Panc1 (cell line): Measurements from ENCODE around the gene NEURL1B. TPM values are rescaled to one million over a fixed set of nuclear protein-coding genes. Genes with fewer than 3 reads are reported as not detected.

ENCODE experiments used
- ATAC-seq: fragments of 200-7000 bp; cut with Tn5 transposase; 2 replicates; pipeline ENCODE4 v1.9.1; 2020; ENCODE audit warnings: mild to moderate bottlenecking, moderate library complexity
- BruUV-seq: library from RNA; stranded (reverse); fragments of 400-500 nt; replicated peaks from 2 replicates; lab custom pipeline; 2021; lab: Mats Ljungman, UMichigan
- CTCF ChIA-PET: fragments of 300-600 bp; sonication (Branson Sonifier 250); formaldehyde crosslinking; loops from one replicate; lab custom pipeline; 2022; ENCODE audit warnings: antibody characterized with exemption; lab: Charles Lee
- POLR2A ChIA-PET: fragments of 300-600 bp; sonication (Branson Sonifier 250); formaldehyde crosslinking; loops from one replicate; lab custom pipeline; 2022; ENCODE audit warnings: antibody characterized with exemption; lab: Charles Lee
- DNase-seq: peaks from one replicate; pipeline ENCODE4 v3.0.0-alpha.2; 2010; ENCODE audit warnings: low read depth, low spot score
- H3K27ac ChIP-seq: 2 replicates; pipeline ENCODE4 v1.5.1; 2011; ENCODE audit warnings: mild to moderate bottlenecking, low read length, inconsistent platforms
- H3K27me3 ChIP-seq: fragments of 200-500 bp; sonication (Bioruptor generic); 2 replicates; pipeline ENCODE4 v1.6.0; 2014; ENCODE audit warnings: low read length, inconsistent platforms; ENCODE audit not compliant: control insufficient read depth, insufficient read depth
- H3K36me3 ChIP-seq: fragments of 200-500 bp; sonication (Bioruptor generic); 2 replicates; pipeline ENCODE4 v1.5.1; 2014; ENCODE audit warnings: inconsistent platforms, mild to moderate bottlenecking, low read length, moderate library complexity; ENCODE audit not compliant: control insufficient read depth, insufficient read depth
- H3K4me1 ChIP-seq: 2 replicates; pipeline ENCODE4 v1.5.1; 2011; ENCODE audit warnings: inconsistent platforms, mild to moderate bottlenecking, low read length, moderate library complexity; ENCODE audit not compliant: control insufficient read depth, insufficient read depth
- H3K4me3 ChIP-seq, 2 experiments: 2 replicates each; pipeline ENCODE4 v1.5.1; 2011 to 2012; ENCODE audit warnings: low read depth in 2 of 2, low read length in 2 of 2, mild to moderate bottlenecking in 2 of 2, inconsistent platforms in 1 of 2, moderate library complexity in 1 of 2
- H3K9me3 ChIP-seq: fragments of 200-500 bp; sonication (Bioruptor generic); 2 replicates; pipeline ENCODE4 v1.5.1; 2014; ENCODE audit warnings: low read depth, mild to moderate bottlenecking, inconsistent platforms, low read length, moderate library complexity; ENCODE audit not compliant: control insufficient read depth, insufficient read depth
- SIN3A ChIP-seq: IDR thresholded peaks from 2 replicates; pipeline ENCODE4 v1.6.1; 2012; ENCODE audit warnings: low read depth, mild to moderate bottlenecking, low read length, moderate library complexity, borderline replicate concordance; ENCODE audit not compliant: insufficient read depth
- TCF7L2 ChIP-seq: IDR thresholded peaks from 2 replicates; pipeline ENCODE4 v1.6.1; 2011; ENCODE audit warnings: mild to moderate bottlenecking, low read depth, low read length, inconsistent platforms
- in situ Hi-C: cut with HindIII; loops from 2 replicates; pipeline ENCODE4 v1.10.0; 2016; ENCODE audit warnings: low sequenced_read_pairs, low pct_unique_long_range_greater_than_20kb
- intact Hi-C: fragments of 100-400 bp; cut with micrococcal nuclease; formaldehyde crosslinking; loops from one replicate; pipeline ENCODE4 v1.10.0; 2022; ENCODE audit not compliant: unreplicated experiment
- total RNA-seq: library from RNA; stranded (reverse); gene quantifications from one replicate; pipeline ENCODE4 v1.2.1, GENCODE V29; 2021; ENCODE audit not compliant: unreplicated experiment
- TF ChIP-seq, protein P1 (sequence below), 2 experiments: IDR thresholded peaks; 2 replicates each; pipeline ENCODE4 v1.6.1; 2011 to 2012; ENCODE audit warnings: low read depth in 2 of 2, control low read depth in 1 of 2, low read length in 1 of 2, mild to moderate bottlenecking in 1 of 2, moderate library complexity in 1 of 2; ENCODE audit not compliant: insufficient read depth in 1 of 2
- TF ChIP-seq, protein P2 (sequence below): fragments of 450-650 bp; IDR thresholded peaks from 2 replicates; pipeline ENCODE4 v1.5.1; 2017; ENCODE audit warnings: mild to moderate bottlenecking

NEURL1B gene
- total RNA-seq, 1 experiment from 2014 or later, result 5.3 TPM

- in situ Hi-C loops, result no loop called here
- H3K27ac ChIP-seq, result no peak overlapping the region
- no peaks in the 10 kb centered on the region for H3K27me3 ChIP-seq
- intact Hi-C loops, result loop anchor here (5.0 kb wide), 1 partner anchor 576 kb away; no protein-coding TSS in a partner anchor
- no peaks in the 10 kb centered on the region for H3K4me1 ChIP-seq
- no peaks in the 10 kb centered on the region for H3K36me3 ChIP-seq
- no peak overlapping the region for H3K4me3 ChIP-seq
- H3K9me3 ChIP-seq, result no peaks in the 10 kb centered on the region
- POLR2A ChIA-PET, result no interaction called here
- no TSS peak for BruUV-seq
- TF ChIP-seq, protein P1, sequence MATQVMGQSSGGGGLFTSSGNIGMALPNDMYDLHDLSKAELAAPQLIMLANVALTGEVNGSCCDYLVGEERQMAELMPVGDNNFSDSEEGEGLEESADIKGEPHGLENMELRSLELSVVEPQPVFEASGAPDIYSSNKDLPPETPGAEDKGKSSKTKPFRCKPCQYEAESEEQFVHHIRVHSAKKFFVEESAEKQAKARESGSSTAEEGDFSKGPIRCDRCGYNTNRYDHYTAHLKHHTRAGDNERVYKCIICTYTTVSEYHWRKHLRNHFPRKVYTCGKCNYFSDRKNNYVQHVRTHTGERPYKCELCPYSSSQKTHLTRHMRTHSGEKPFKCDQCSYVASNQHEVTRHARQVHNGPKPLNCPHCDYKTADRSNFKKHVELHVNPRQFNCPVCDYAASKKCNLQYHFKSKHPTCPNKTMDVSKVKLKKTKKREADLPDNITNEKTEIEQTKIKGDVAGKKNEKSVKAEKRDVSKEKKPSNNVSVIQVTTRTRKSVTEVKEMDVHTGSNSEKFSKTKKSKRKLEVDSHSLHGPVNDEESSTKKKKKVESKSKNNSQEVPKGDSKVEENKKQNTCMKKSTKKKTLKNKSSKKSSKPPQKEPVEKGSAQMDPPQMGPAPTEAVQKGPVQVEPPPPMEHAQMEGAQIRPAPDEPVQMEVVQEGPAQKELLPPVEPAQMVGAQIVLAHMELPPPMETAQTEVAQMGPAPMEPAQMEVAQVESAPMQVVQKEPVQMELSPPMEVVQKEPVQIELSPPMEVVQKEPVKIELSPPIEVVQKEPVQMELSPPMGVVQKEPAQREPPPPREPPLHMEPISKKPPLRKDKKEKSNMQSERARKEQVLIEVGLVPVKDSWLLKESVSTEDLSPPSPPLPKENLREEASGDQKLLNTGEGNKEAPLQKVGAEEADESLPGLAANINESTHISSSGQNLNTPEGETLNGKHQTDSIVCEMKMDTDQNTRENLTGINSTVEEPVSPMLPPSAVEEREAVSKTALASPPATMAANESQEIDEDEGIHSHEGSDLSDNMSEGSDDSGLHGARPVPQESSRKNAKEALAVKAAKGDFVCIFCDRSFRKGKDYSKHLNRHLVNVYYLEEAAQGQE (IDR thresholded peaks at IDR 0.05; ENCODE audit: insufficient read depth in 1 of 2, low read depth in 2 of 2, low read length in 1 of 2), result no peak
- no peak for DNase-seq
- CTCF ChIA-PET, result interaction anchor here (0.6 to 1.3 kb wide), 14 partner anchors 8 to 476 kb away, joined by 3 to 11 read pairs (median 4); partner anchors contain the start of genes ATP6V0E1 and RPL26L1
- no peak for ATAC-seq
These were observed 65.7 kb downstream of the NEURL1B start for GRCh38 chr5:172706796-172707195.

GRCh38 chr5:172707285-172708182 lies 66.5 kb downstream of the NEURL1B start:
- ChIA-PET POLR2A (interaction anchor here (0.7 kb wide), 1 partner anchor 65 kb away, joined by 3 read pairs; no protein-coding TSS in a partner anchor), CTCF (interaction anchor here (0.6 to 1.3 kb wide), 14 partner anchors 9 to 475 kb away, joined by 3 to 11 read pairs (median 4); partner anchors contain the start of genes ATP6V0E1 and RPL26L1)
- in situ Hi-C loops (no loop called here), intact Hi-C loops (loop anchor here (5.0 kb wide), 1 partner anchor 575 kb away; no protein-coding TSS in a partner anchor)
- Histone ChIP-seq H3K36me3 (no peaks in the 10 kb centered on the region), H3K4me1 (no peaks in the 10 kb centered on the region), H3K9me3 (no peaks in the 10 kb centered on the region), H3K4me3 (no peak overlapping the region), H3K27ac (no peak overlapping the region), H3K27me3 (no peaks in the 10 kb centered on the region)
- ATAC-seq, result peak; percentile 95
- DNase-seq, result no peak
- BruUV-seq, result no TSS peak
- TF ChIP-seq, protein P2, sequence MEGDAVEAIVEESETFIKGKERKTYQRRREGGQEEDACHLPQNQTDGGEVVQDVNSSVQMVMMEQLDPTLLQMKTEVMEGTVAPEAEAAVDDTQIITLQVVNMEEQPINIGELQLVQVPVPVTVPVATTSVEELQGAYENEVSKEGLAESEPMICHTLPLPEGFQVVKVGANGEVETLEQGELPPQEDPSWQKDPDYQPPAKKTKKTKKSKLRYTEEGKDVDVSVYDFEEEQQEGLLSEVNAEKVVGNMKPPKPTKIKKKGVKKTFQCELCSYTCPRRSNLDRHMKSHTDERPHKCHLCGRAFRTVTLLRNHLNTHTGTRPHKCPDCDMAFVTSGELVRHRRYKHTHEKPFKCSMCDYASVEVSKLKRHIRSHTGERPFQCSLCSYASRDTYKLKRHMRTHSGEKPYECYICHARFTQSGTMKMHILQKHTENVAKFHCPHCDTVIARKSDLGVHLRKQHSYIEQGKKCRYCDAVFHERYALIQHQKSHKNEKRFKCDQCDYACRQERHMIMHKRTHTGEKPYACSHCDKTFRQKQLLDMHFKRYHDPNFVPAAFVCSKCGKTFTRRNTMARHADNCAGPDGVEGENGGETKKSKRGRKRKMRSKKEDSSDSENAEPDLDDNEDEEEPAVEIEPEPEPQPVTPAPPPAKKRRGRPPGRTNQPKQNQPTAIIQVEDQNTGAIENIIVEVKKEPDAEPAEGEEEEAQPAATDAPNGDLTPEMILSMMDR, result peak; percentile 90
- TF ChIP-seq, protein P1 (IDR thresholded peaks at IDR 0.05; ENCODE audit: insufficient read depth in 1 of 2, low read depth in 2 of 2, low read length in 1 of 2), result no peak
- no peak for TF ChIP-seq TCF7L2
- TF ChIP-seq SIN3A, result no peak
